GM19455 (cell line): ENCODE data around the gene BHLHA9.

Experiments
- ATAC-seq: cut with Tn5 transposase; IDR thresholded peaks from one replicate; pipeline ENCODE4 v1.9.1; 2021; ENCODE audit not compliant: unreplicated experiment

Gene BHLHA9

DNA sequence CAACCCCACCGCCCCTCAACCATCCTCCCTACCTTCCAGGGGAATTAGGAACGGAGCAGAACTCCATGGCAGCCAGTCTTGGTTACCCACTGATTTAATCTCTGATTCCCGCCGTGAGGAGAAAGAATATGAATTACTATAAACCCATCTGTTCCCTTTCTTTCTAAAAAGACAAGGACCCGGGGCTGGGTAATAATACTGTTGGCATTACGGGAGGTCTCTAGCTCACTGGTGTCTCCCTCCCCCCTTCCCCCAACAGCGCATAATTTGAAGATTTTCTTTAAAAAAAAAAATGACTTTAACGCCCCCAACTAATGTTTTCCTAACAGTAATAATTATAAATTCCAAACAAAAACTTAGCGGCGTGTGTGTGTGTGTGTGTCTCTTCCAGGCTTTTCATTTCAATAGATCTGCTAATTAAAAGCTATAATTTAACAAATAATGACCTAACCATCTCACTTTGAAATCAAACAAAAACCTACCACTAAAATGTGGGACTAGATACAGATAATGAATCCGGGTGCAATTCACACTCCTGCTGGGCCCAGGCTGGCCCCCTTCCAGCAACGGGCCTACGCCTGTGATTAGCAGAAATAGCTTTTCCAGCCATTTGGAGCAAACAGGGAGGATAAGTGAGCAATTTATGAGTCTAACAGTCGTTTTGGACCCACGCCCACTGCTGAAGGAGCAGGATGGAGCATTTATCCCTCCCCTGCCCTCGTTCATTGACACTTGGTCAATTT lies 18.2 kb upstream of the BHLHA9 start:
- ATAC-seq = no peak

DNA sequence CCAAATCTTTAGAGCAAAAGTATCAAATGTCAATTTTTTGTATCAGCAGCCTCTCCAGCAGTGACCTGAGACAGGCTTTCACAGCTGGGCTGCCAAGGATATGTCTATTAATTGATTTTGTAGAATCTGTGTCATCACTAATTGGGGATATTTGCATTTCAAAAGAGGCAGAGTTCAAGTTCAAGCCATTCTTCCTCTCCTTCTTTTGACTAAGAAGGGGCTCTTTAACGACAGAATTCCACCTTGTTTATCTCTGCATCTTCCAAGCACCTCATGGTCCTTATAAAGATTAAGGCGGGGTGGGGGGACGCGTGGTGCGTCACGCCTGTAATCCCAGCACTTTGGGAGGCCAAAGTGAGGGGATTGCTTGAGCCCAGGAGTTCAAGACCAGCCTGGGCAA lies 15.2 kb upstream of the BHLHA9 start:
- no peak for ATAC-seq

DNA sequence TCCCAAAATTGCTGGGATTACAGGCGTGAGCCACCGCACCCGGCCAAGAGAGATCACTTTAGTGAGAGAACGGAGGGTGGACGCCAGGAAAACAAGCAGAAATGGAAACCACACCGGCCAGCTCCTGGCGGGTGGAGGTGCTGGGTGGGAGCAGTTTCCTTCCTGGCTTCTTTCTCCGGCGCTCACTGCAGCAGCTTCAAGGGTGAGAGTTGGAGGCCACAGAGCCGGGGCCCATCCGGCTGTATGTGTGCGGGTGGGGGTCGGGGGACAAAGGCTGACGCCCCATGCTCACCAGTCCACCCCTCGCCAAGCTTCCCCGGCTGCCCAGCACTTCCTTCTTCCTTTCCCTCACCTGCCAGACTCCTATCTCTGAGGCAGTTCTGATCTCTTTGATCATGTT lies 13.5 kb upstream of the BHLHA9 start:
- no peak for ATAC-seq

DNA sequence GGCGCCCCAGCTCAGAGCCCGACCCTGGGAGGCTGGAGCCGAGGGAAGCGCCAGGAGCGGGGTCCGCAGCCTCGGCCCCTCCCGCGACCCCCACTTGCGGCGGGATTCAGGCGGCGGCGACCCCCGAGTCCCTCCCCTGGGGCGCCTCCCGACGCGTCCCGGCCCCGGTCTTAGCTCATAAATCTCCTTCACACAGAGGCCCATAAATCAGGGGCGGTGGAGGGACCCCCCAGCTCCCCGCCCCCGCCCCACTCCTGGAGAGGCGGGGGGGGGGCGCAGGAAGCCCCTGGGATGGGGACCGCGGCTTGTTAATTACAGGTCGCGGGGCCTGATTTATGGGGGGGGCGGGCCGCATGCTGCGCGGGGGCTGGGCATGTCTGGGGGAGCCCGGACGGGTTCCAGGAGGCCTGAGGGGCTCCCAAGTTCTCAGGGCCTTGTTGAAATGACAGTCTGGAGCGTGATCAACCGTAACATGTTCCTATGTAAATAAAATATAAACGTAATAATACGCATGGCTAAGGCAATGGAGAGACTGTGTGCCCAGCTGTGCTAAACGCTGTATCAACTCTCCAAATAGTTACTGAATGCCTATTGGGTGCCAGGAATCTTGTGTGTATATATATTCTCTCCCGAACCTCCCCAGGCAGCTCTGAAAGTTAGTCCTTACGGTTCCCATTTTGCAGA lies 10.0 kb upstream of the BHLHA9 start:
- ATAC-seq = no peak

DNA sequence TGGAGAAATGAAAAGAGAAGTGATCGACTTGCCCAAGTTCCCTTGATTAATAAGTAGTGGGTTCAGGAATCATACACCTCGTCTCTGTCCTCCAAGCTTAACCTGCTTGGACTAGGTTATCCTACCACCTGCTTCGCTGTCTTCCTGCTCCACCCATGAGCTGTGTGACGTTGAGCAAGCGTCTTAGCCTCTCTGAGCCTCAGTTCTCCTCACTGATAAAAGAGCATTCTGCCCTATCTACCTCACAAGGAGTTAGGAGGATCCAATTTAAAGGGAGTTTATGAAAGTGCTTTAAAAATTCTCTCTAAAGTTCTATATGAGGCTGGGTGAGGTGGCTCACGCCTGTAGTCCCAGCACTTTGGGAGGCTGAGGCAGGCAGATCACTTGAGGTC lies 9.5 kb upstream of the BHLHA9 start:
- no peak for ATAC-seq

DNA sequence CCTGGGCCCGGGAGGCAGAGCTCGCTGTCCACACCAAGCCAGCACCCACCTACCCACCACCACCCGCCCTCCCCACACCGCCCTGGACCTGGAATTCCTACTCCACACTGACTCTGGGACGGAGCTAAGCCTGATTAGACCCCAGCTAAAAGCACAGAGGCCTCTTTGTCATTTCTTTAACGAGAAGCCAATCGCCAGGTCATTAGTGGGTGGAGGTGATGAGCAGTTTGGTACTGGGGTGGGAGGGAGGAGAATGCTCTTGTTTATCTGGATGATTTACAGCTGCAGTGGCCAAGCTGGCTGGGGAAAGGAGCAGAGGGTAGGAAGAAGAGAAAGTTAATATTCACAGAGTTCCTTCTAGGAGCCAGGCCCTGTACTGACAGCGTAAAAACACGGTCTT lies 6.0 kb upstream of the BHLHA9 start:
- no peak for ATAC-seq

DNA sequence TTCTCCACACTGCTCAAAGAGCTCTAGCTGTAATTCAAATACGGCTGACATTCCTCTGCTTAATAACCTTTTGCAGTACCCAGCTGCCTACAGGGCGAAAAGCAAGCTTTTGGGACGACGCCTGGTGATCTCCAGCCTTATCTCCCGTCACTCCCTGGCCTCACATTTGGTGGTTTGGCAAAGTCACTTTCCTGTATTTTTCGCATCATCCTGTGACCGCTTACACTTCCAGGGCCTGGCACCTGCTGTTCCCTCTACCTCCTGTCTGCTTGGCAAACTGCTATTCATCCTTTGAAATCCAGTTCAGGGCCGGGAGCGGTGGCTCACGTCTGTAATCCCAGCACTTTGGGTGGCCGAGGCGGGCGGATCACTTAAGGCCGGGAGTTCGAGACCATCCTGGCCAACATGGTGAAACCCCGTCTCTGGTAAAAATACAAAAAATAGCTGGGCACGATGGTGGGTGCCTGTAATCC lies 2.7 kb upstream of the BHLHA9 start:
- no peak for ATAC-seq

DNA sequence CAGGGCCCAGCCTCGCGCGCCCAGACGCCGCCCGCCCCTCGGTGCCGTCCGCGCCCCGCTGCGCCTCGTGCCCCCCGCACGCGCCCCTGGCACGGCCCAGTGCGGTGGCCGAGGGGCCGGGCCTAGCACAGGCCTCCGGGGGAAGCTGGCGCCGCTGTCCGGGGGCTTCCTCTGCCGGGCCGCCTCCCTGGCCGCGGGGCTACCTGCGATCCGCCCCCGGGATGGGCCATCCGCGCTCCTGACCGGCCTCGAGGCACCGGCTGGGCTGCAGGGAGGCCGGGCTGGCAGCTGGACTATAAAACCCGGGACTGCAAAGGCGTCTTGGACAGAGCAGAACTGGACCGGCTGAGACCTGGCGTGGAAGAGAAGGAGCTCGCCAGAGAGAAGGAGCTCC lies 783 bp downstream of the BHLHA9 start:
- ATAC-seq = no peak

DNA sequence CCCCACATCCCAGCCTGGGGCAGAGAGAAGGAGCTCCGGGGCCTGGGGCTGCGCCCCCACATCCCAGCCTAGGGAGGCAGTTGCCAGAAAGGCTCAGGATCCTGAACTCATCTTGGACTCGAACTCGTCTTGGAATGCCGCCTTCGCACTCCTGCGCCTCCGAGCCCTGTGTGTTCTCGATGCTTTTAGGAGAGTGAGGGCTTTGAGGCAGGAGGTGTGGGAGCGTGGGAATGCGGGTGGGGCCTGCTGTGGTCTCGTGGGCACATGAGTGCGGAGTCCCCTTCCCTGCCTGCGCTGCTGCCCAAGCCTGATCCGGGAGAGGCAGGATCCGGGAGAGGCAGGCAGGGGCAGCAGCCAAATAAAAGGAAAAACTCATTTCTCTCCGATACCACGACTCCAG lies 1.2 kb downstream of the BHLHA9 start:
- ATAC-seq = no peak

DNA sequence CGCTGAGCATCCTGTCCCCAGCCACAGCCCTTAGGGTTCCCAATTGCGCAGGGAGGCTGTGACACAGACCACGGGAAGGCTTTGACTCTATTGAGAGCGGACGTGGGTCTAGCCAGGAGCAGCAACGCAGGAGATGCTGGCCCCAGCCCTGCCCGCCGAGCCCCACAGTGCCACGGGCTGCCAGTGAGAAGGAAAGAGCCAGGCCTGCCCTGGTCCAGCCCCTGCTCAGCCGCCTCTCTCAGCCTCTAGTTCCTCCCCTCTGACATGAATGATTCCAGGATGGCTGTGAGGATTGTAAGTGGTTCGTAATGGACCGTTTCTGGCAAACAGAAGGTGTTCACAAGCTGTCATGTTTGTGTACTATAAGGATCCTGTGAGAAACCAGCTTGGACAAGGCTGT lies 2.5 kb downstream of the BHLHA9 start:
- no peak for ATAC-seq

DNA sequence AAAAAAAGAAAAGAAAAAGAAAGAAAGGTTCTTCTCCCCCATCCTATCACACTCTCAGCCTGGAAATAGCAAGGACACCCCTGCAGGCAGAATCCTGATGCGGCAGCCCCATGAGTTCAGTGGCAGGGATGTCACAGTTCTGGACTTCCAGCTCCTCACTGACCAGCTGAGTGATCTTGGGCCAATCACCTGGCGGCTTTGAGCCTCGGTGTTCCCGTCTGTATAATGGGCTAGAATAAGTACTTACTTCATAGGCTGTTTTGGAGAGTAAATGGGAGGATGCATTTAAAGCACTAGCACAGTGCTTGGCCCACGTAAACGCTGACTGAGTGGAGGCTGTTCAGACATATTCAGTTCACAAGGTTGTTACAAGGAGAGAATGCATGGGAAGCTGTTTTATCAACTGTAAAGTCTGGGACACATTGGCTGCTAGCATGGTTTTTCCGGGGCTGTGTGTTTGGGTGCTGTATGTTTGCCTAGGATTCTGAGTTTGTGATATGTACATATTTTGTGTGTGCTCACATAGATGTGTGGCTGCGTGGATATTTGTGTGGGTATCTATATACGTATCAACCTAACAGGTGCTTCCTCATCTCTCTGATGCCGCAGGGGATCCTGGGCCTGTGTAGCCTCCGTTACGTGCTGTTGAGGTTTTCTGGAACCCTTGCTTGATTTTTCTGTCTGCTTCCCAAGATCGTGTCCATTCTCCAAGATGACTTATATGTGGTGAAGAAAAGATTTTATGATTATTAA lies 3.4 kb downstream of the BHLHA9 start:
- no peak for ATAC-seq

DNA sequence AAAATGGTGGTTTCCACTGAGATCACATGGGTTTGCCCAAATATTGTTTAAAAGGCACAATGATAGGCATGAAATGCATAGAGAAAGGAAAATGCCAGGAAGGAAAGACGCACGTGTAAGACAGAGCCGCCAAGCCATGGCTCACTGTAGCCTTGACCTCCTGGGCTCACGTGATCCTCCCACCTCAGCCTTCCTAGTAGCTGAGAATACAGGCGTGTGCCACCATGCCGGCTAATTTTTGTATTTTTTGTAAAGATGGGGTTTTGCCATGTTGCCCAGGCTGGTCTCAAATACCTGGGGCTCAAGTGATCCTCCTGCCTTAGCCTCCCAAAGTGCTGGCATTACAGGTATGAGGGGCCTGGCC lies 4.0 kb downstream of the BHLHA9 start:
- no peak for ATAC-seq

DNA sequence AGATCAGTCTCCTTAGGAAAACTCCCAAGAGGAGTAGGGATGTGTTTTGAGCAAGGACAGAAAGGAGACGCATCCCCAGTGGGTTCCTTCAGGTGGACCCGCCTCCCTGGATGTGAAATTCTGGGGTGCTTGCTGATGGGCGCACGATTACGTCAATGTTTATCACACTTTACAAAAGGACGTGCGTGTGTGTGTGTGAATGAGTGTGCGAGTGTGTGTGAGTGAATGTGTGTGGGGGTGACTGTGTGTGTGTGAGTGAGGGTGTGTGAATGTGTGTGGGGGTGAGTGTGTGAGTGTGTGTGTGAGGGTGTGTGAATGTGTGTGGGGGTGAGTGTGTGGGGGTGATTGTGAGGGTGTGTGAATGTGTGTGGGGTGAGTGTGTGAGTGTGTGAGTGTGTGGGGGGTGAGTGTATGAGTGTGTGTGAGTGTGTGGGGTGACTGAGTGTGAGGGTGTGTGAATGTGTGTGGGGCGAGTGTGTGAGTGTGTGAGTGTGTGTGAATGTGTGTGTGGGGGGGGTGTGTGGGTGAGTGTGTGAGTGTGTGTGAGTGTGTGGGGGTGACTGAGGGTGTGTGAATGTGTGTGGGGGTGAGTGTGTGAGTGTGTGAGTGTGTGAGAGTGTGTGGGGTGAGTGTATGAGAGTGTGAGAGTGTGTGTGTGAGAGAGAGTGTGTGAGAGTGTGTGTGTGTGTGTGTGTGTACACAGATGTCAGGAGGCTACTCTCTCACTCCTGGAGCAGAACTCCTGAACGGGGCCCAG lies 5.1 kb downstream of the BHLHA9 start:
- no peak for ATAC-seq

DNA sequence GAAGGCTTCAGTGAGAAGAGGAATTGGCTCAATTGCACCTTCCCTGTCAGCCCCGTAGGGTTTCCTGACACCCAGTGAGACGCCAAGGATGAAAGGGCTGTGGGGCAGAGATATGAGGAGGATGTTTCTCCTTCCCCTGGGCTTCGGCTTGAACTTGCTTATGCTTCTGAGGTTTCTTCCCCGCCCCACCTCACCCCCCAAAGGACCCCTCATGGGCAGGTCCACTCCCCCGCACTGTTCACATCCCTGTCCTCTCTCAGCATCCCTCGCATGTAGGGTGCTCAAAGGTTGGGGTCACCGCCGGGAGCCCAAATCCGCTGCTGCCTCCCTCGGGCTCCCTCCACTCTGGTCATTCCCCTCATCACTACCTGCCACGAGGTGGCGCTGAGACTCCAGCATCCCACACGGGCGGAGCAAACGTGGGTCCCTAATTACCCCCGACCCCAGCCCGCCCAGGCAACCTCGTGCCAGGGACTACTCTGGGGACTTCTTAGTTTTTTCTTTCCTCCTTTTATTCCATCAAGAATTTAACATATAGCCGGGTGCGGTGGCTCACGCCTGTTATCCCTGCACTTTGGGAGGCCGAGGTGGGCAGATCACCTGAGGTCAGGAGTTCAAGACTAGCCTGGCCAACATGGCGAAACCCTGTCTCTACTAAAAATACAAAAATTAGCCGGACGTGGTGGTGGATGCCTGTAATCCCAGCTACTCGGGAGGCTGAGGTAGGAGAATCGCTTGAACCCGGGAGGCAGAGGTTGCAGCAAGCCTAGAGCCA lies 5.9 kb downstream of the BHLHA9 start:
- no peak for ATAC-seq

DNA sequence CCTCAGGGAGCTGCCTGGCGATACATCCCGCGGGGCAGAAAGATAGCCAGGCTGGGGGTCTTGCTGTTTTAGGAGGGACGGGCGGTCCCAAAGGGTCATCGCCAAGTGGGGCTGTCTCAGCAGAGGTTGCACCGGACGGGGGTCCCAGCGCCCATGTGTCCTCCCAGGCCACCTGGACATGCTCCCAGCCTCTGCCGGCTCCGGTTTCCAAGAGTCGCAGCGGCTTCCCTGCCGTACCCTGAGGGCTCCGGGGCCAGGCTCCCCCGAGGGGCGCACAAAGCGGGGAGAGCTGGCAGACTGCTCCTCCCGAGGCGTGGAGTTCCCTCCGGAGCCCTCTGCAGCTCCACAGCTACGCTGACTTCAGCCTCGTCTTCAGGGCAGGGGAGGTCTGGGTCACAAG lies 10.4 kb downstream of the BHLHA9 start:
- no peak for ATAC-seq

DNA sequence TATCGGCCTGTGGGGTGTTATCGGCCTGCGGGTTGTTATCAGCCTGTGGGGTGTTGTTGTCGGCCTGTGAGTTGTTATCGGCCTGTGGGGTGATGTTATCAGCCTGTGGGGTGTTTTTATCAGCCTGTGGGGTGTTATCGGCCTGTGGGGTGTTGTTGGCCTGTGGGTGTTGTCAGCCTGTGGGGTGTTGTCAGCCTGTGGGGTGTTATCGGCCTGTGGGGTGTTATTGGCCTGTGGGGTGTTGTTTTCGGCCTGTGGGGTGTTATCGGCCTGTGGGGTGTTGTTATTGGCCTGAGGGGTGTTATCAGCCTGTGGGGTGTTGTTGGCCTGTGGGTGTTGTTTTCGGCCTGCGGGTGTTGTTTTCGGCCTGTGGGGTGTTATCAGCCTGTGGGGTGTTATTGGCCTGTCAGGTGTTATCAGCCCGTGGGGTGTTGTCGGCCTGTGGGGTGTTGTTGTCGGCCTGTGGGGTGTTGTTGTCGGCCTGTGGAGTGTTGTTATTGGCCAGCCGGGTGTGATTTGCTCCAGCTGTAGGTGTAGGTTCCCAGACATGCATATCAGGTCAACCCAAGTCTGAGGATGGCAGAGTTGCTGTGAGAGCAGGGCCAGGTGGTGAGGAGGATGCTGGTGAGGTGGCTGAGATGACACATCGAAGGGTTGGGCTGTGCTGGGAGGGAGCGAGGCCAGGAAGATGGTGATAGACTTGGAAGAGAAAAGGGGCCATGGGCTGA lies 16.3 kb downstream of the BHLHA9 start:
- no peak for ATAC-seq

DNA sequence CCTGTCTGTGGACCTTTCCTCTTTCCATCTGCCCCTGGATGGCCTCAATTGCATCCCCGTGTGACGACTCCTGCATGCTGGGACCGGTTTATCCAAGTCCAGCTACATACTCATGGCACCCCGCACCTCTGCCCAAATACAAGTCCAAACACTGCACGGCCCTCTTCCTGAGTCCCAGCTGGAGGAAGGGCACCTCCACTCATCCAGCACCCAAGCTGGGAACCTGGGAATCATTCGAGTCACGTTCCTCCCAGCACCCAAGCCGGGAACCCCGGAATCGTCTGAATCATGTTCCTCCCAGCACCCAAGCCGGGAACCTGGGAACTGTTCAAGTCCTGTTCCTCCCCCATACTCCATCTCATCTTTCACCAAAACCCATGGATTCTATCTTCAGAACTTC lies 19.5 kb downstream of the BHLHA9 start:
- ATAC-seq = no peak

DNA sequence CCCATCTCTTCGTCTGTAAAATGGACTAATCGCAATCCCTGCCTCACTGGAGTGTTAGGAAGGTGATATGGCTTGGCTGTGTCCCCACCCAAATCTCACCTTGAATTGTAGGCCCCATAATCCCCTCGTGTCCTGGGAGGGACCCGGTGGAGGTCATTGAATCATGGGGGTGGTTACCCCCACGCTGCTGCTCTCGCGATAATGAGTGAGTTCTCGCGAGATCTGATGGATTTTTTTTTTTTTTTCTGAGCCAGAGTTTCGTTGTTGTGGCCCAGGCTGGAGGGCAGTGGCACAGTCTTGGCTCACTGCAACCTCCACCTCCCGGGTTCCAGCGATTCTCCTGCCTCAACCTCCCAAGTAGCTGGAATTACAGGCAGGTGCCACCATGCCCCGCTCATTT lies 20.4 kb downstream of the BHLHA9 start:
- no peak for ATAC-seq

DNA sequence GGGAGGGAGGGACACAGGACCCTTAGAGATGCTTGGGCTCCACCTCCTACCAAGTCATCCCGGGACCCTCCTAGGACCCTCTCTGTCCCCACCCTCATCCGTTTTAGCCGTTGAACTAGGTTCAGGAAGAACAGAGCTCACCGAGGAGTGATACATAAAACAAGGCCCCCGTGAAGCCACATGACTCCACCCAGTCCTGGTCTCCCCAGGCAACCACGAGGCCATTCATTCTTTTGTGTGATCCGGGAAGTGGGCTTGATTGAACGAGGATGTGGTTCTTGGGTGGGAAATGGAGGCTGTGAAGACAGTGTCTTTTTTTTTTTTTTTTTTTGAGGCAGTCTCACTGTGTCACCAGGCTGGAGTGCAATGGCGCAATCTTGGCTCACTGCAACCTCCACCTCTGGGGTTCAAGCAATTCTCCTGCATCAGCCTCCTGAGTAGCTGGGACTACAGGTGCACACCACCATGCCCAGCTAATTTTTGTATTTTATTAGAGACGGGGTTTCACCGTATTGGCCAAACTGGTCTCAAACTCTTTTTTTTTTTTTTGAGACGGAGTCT lies 24.0 kb downstream of the BHLHA9 start:
- no peak for ATAC-seq

DNA sequence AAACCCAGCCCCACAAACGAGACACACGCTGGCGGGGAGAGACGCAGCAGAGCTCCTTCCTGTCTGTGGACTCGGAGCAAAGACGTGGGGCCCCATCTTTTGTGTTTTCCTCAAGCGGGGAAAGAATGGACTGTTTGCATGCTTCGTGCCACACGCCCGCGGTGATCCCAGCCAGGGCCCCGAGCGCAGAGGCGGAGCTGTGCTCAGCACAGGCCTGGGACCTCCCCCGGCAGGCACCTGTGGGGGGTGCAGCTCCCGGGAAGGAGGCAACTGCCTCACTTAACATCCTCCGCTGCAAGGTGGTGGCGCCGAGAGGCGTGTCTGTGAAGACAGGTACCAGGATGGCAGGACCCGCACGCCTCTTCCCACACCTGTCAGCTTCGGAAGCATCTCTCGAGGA lies 28.4 kb downstream of the BHLHA9 start:
- ATAC-seq = no peak
